Measurements from ENCODE around the gene SFTPD.
"Not testable (repeated sequence)": the region's sequence is repeated elsewhere in the genome, so short reads cannot be mapped to it uniquely, and the experiment has no call there.

The SFTPD gene

DNA sequence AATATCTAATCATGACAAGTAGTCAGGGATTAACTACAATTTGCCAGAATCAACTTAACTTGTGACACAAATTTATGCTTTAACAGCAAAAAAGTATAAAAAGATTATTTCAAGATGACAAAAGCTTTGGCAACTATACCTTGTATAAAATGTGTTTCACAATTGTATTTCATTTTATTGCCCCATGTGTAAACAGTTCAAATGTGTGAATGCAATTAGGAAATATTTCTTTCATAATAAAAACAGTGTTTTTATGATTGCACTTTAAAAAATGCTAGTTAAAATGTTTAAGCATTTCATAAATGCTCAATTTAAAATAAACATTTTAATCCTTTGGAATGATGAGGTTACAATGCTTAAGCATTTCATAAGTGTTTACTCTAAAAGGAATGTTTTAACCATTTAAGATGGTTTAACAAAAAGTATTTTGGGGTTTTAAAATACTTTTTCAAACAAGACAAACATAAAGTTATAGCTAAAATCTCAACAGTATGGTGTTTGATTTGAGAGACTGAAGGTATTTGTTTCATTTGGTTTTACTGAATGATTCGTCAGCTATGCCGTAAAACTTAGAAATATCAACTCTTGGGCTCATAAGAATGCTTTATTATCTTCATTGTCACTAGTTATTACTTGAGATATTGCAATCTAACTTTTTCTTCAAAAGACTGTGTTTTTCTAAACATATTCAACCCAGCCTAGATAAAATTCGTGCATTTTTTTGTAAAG lies 50.1 kb downstream of the SFTPD start:
- no peak overlapping the region for H3K9ac ChIP-seq (ENCODE audit: insufficient read length)
- H3K36me3 ChIP-seq (ENCODE audit: insufficient read depth, low read length) = no peaks in the 10 kb centered on the region
- H3K27ac ChIP-seq = no peak overlapping the region
- H3K4me3 ChIP-seq = no peak overlapping the region
- no peak for TF ChIP-seq EZH2 (IDR thresholded peaks at IDR 0.05)
- no peak for TF ChIP-seq FOXP2 (optimal IDR thresholded peaks at IDR 0.05; ENCODE audit: control extremely low read depth, extremely low read length, insufficient read depth)
- TF ChIP-seq POLR2AphosphoS5 (IDR thresholded peaks at IDR 0.05; ENCODE audit: borderline replicate concordance, low read depth, low read length) = no peak
- no peaks in the 10 kb centered on the region for H3K9me3 ChIP-seq (ENCODE audit: low read depth, low read length)
- no peak for DNase-seq (ENCODE audit: low read depth, low spot score)

- not testable (repeated sequence) for H3K4me3 ChIP-seq; H3K9me3 ChIP-seq (ENCODE audit: low read depth, low read length); DNase-seq (ENCODE audit: low read depth, low spot score); H3K27ac ChIP-seq; H3K36me3 ChIP-seq (ENCODE audit: insufficient read depth, low read length); H3K9ac ChIP-seq (ENCODE audit: insufficient read length)
These were observed 56.0 kb downstream of the SFTPD start for GRCh38 chr10:79892896-79893295.

DNA sequence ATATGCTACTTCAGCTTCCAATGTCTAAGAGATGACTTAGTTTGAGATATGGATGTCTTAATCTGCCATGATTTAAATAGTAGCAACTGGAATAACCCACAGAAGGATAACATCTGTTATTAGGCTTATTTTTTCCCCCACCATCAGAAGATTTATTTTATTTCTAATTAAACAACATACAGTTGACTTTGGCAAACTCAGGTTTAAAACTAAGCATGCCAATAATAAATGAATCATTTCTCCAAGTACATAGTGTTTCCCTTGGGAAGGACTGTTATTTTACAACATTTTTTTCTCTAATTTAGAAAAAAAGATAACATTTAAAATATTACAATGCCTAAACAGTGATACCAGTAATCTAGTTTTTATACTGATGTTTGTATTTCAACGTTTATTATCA lies 58.4 kb downstream of the SFTPD start:
- no peak for DNase-seq (ENCODE audit: low read depth, low spot score)
- Histone ChIP-seq H3K4me3 (no peak overlapping the region), H3K9ac (ENCODE audit: insufficient read length) (no peak overlapping the region), H3K27ac (no peak overlapping the region), H3K36me3 (ENCODE audit: insufficient read depth, low read length) (no peaks in the 10 kb centered on the region), H3K9me3 (ENCODE audit: low read depth, low read length) (no peaks in the 10 kb centered on the region)
- TF ChIP-seq EZH2 (IDR thresholded peaks at IDR 0.05) (no peak), FOXP2 (optimal IDR thresholded peaks at IDR 0.05; ENCODE audit: control extremely low read depth, extremely low read length, insufficient read depth) (no peak), POLR2AphosphoS5 (IDR thresholded peaks at IDR 0.05; ENCODE audit: borderline replicate concordance, low read depth, low read length) (no peak)

DNA sequence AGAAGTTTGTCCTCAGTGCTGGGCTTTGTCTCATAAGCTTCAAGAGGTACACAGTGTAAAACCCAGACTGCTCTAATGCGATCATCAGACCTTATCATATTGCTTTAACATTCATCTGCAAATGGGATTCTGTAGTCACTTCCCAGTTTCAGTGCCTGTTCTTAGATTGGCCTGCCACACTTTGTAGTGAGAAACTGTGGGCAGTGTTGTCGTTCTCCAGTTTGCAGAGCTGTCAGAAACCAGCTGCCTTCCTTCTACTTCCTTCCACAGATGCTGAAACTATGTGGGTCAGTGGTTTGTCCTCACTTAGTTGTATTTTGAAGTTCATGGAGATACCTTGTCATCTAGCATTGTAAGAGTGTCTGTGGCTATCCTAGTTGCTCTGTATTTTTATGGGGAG lies 59.9 kb downstream of the SFTPD start:
- not testable (repeated sequence) for DNase-seq (ENCODE audit: low read depth, low spot score); H3K27ac ChIP-seq

More for the DNA sequence above, 59.9 kb downstream of the SFTPD start:
- not testable (repeated sequence) for H3K36me3 ChIP-seq (ENCODE audit: insufficient read depth, low read length); H3K4me3 ChIP-seq; H3K9me3 ChIP-seq (ENCODE audit: low read depth, low read length); H3K9ac ChIP-seq (ENCODE audit: insufficient read length)

All from SK-N-MC (cell line).